Upper lobe of left lung (tissue), 4 donors: ENCODE results near the gene FAM222A.

Source experiments
- CTCF ChIP-seq, 6 experiments: fragments of 450-650 bp in 4 of 6; fragments of 200-600 bp in 2 of 6; sonication (generic) in 2 of 6; IDR thresholded peaks; one replicate each; pipeline ENCODE4 v1.5.1; 2016 to 2019; ENCODE audit warnings: antibody characterized with exemption in 6 of 6
- EP300 ChIP-seq, 4 donors: sonication (generic); formaldehyde crosslinking; IDR thresholded peaks; one replicate each; pipeline ENCODE4 v1.5.1; 2017; ENCODE audit warnings: antibody characterized with exemption in 4 of 4, control low read depth in 2 of 4
- POLR2A ChIP-seq, 4 donors: fragments of 450-650 bp; IDR thresholded peaks; one replicate each; pipeline ENCODE4 v1.5.1; 2016 to 2017; ENCODE audit warnings: antibody characterized with exemption in 4 of 4, mild to moderate bottlenecking in 2 of 4
- POLR2AphosphoS5 ChIP-seq, 2 donors: sonication (generic); formaldehyde crosslinking; IDR thresholded peaks; one replicate each; pipeline ENCODE4 v1.5.1; 2017; ENCODE audit warnings: antibody characterized with exemption in 2 of 2

- TF ChIP-seq CTCF (IDR thresholded peaks at IDR 0.05) (no peak), EP300 (IDR thresholded peaks at IDR 0.05) (no peak), POLR2AphosphoS5 (IDR thresholded peaks at IDR 0.05) (no peak), POLR2A (IDR thresholded peaks at IDR 0.05) (no peak)
Observed at GRCh38 chr12:109764123-109764522, 50.5 kb downstream of the FAM222A start.
